A172 (cell line): ENCODE measurements around the gene NPDC1. TPM values are rescaled to one million over a fixed set of nuclear protein-coding genes. Genes with fewer than 3 reads are reported as not detected.

Experiments used
- DNase-seq: peaks from one replicate; pipeline ENCODE4 v3.0.0-alpha.2; 2015; ENCODE audit warnings: low spot score
- total RNA-seq: library from RNA; depleted of rRNA; stranded (reverse); fragments of >200 nt; shearing (Covaris generic); gene quantifications from 2 replicates; pipeline ENCODE4 v1.2.3, GENCODE V29; 2014

NPDC1 gene
- total RNA-seq, 1 experiment from 2014 or later, result 49.6 TPM

DNA sequence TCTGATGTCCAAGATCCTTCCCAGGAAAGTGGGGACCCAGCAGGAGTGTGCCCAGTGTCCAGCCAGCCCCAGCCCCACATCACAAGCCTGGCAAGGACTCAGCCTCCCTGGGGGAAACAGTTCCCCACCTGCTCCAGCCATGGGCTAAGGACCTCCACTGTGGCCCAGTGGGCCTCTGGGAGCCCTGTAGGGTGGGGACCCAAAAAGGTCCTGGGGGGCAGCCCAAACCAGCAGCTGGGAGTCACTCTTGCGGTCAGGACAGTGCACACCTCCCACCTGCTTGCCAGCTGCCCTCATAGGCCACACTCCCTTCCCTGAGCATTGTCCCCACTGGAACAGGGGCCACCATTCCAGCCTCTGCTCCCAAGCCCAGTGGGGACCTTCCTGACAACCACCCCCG is 19.6 kb downstream of the NPDC1 start:
- no peak for DNase-seq

DNA sequence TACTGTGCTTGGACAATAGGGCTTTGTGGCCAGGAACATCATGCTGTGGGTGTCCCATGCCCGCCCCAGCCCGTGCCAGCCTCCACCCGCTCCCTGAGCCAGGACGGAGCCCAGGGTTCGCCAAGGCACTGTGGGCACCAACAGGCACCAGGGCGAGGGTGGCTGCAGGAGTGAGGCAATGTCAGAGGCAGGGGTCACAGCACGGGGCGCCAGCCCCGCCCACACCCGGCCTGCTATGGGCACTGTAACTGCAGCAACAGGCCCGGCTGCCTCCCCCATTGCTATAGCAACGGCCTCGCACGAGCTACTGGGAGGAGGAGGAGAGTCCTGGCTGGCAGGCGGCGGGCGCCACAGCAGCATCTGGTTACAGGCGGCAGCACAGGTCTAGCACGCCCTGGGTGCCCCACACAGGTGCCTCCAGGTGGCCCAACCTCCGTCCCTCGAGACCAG is 20.4 kb downstream of the NPDC1 start:
- DNase-seq, result no peak

DNA sequence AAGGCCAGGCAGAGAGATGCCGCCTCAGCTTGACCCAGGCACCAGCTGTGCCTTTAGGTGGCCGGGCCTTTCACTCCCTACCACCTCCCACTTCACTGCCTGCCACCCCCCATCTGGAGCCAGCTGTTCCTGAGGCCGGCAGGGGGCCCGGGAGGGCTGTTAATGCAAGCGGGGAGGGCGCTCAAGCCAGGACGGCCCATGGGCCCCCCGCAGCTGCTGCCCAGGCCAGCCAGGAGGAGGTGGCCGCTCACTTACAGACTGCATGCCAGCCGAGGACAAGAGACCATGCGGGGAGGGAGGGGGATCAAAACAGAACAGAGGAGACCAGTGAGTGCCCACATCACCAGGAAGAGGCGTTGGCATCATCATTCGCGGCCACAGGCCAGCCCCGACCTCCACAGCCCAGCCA is 22.4 kb downstream of the NPDC1 start:
- no peak for DNase-seq

DNA sequence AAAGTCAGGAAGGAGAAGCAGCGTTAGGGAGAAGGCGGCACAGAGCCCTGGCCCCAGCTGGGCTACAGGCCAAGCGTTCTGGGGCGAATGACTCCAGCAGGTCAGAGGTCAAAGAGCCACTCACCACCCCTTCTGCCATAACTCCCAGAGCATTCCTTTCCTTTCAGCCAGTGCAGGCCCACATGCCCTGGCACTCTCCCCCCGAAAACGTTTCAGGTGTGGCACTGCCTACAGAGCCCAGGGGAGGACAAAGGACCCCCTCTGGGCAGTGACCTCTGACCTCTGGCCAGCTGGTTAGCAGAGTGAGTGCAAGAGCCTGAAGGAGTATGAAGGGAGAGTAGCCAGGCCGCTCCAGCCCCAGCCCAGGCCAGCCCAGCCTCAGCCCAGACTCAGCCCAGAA is 22.8 kb downstream of the NPDC1 start:
- DNase-seq, result no peak

DNA sequence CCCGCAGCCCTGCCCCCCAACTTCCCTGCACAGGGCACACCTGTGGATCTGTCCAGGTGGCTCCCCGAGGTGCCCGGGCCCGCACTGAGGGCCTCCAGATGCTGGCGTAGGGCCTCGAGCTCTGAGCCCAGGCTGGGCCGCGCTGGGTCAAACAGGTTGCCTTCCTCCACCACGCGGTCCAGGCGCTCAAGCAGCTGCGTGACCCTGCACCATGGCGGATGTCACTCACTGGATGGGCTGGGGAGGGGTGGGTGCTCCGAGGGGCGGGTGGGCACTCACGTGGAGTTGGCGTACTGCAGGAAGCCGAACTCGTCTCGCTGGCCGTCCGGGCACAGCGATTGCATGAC is 23.3 kb downstream of the NPDC1 start:
- DNase-seq, result no peak

DNA sequence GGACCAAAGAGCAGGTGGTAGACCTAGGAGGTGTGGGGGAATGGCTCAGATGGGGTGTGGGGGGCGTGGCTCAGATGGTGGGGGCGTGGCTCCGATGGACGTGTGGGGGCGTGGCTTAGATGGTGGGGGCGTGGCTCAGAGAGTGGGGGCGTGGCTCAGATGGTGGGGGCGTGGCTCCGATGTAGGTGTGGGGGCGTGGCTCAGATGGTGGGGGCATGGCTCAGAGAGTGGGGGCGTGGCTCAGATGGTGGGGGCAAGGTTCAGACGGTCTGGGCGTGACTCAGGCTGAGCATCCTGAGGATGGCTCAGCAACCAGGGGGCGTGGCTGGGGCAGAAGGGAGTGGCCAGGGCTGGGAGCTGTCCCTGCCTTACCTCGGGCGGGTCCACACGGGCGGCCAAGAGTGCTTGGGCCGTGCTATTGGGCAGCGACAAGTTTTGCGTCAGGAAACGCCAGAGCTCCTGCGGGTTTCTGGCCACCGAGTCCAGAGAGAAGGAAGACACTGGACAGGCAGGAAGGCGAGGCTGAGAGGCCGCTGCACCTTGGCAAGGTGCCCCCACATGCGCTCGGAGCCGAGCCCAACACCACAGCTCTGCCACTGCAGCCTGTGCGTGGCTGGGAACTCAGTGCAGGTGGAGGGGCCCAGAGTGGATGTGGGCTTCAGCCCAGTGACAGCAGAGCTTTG is 23.9 kb downstream of the NPDC1 start:
- DNase-seq, result peak; percentile 95

GRCh38 chr9:137021568-137021978 is 24.4 kb downstream of the NPDC1 start:
- no peak for DNase-seq

GRCh38 chr9:137020771-137021567 is 25.0 kb downstream of the NPDC1 start:
- DNase-seq, result no peak

GRCh38 chr9:137019891-137020683 is 25.9 kb downstream of the NPDC1 start:
- DNase-seq, result no peak

- DNase-seq, result no peak
Observed at GRCh38 chr9:137018761-137019559, 27.0 kb downstream of the NPDC1 start.

DNA sequence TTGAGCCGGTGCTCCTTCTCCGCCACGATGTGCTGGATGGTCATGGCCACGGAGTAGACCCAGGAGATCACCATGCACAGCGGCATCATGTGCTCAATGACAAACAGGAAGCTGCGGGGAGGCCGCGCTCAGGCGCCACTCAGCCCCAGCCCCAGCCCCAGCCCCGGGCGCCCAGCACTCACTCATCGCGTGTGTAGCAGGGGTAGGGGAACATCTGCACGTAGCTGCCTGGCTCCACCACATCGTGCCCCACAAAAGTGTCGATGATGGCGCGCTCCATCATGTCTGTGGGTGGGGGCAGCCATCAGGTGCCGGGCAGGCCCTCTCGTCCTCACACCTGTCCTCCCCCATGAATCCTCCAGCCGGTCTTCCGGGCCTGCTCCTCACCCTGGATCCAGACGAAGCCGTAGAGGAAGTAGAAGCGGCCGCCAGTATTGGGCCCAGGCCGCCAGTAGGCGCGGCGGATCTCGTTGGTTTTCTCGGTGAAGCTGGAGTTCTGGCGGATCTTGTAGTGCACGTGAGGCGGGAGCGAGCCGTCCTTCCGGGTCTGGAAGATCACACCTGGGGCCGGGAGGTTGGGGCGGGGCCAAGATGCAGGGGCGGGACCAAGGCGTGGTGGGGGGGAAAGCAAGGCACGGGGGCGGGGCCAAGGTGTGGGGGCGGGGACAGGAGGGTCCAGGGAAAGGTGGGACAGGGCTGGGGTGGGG is 28.0 kb downstream of the NPDC1 start:
- no peak for DNase-seq

GRCh38 chr9:137017071-137017470 is 28.9 kb downstream of the NPDC1 start:
- no peak for DNase-seq

DNA sequence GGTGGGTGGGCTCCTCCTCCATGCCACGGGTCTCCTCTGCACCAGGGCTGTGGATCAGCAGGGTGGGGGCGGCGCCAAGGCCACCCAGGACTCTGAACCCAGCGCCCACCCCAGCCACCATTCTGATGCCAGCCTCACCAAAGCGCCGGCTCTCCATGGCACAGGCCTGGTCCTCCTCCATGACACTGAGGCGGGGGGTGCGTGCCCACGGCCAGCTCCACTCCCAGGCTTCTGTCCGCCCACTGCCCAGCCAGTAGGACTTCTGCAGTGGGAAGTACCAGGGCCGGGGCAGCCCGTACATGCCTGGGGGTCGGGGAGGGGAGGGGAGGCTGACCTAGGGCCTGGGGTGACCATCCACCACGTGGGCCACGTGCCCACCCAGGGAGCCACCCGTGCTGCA is 29.5 kb downstream of the NPDC1 start:
- no peak for DNase-seq

DNA sequence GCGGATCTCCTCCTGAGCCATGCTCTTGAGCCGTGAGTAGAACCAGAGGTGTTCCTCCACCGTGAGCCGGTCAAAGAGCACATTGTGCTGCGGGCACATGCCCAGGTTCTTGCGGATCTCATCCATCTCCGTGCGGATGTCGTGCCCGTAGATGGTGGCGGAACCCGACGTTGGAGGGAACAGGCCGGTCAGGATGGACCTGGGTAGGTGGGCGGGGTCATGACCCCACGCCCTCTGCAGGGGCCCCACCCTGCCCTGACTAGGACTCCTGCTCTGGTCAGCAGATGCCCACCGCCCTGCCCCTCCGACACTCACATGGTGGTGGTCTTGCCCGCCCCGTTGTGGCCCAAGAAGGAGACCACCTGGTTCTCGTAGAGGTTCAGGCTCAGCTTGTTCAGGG is 30.0 kb downstream of the NPDC1 start:
- no peak for DNase-seq

- DNase-seq, result no peak
Observed at GRCh38 chr9:137015540-137015930, 30.4 kb downstream of the NPDC1 start.

- no peak for DNase-seq
Observed at GRCh38 chr9:137014776-137015539, 31.0 kb downstream of the NPDC1 start.

GRCh38 chr9:137014166-137014565 is 31.8 kb downstream of the NPDC1 start:
- no peak for DNase-seq

GRCh38 chr9:137013571-137013940 is 32.4 kb downstream of the NPDC1 start:
- no peak for DNase-seq

GRCh38 chr9:137012694-137013570 is 33.0 kb downstream of the NPDC1 start:
- DNase-seq, result no peak
